Keratinocyte (primary cell): Measurements from ENCODE around the gene CLEC18C. TPM values are rescaled to one million over a fixed set of nuclear protein-coding genes. Genes with fewer than 3 reads are reported as not detected.
"Not testable (repeated sequence)": the region's sequence is repeated elsewhere in the genome, so short reads cannot be mapped to it uniquely, and the experiment has no call there.

Experiments used
- DNase-seq: peaks from one replicate; pipeline ENCODE4 v3.0.0-alpha.2; 2011; ENCODE audit warnings: low read depth, missing footprints, low spot score
- FAIRE-seq: peaks from 2 replicates; lab custom pipeline; 2011; peaks lifted over from hg19 to GRCh38; lab: Jason Lieb, UNC
- H2AFZ ChIP-seq: 2 replicates; pipeline ENCODE4 v1.6.0; 2012; ENCODE audit warnings: low read length, control low read depth, inconsistent platforms; ENCODE audit not compliant: control insufficient read depth
- H3K27ac ChIP-seq: 2 replicates; pipeline ENCODE4 v1.5.1; 2011; ENCODE audit warnings: low read length; ENCODE audit not compliant: control insufficient read depth, insufficient read depth
- H3K27me3 ChIP-seq: 3 replicates; pipeline ENCODE4 v1.6.0; 2011; ENCODE audit warnings: low read length; ENCODE audit not compliant: control insufficient read depth, insufficient read depth; ENCODE audit errors: extremely low read depth
- H3K36me3 ChIP-seq, 2 experiments: 2 replicates in 1 of 2; 3 replicates in 1 of 2; pipeline ENCODE4 v1.5.1; 2011; ENCODE audit warnings: low read length in 2 of 2, mild to moderate bottlenecking in 1 of 2; ENCODE audit not compliant: control insufficient read depth in 2 of 2, insufficient read depth in 2 of 2; ENCODE audit errors: extremely low read depth in 1 of 2
- H3K4me1 ChIP-seq: 3 replicates; pipeline ENCODE4 v1.5.1; 2011; ENCODE audit warnings: low read length; ENCODE audit not compliant: control insufficient read depth, insufficient read depth; ENCODE audit errors: extremely low read depth
- H3K4me2 ChIP-seq: 3 replicates; pipeline ENCODE4 v1.6.0; 2011; ENCODE audit warnings: low read depth, low read length; ENCODE audit not compliant: control insufficient read depth, insufficient read depth; ENCODE audit errors: extremely low read depth
- H3K4me3 ChIP-seq, 3 experiments: fragments of 200-600 bp in 1 of 3; sonication (generic) in 1 of 3; 2 replicates in 2 of 3; 3 replicates in 1 of 3; pipeline ENCODE4 v1.5.1; 2011 to 2016; ENCODE audit warnings: low read length in 3 of 3, mild to moderate bottlenecking in 3 of 3, control low read depth in 2 of 3, inconsistent platforms in 1 of 3, low read depth in 1 of 3, mixed read lengths in 1 of 3, mixed run types in 1 of 3, moderate library complexity in 1 of 3; ENCODE audit not compliant: control insufficient read depth in 2 of 3, insufficient read depth in 2 of 3; ENCODE audit errors: extremely low read depth in 1 of 3
- H3K79me2 ChIP-seq: 2 replicates; pipeline ENCODE4 v1.6.0; 2012; ENCODE audit warnings: low read length; ENCODE audit not compliant: control insufficient read depth, insufficient read depth
- H3K9ac ChIP-seq: 3 replicates; pipeline ENCODE4 v1.6.0; 2011; ENCODE audit warnings: low read length; ENCODE audit not compliant: control insufficient read depth, insufficient read depth; ENCODE audit errors: extremely low read depth
- H3K9me1 ChIP-seq: 3 replicates; pipeline ENCODE4 v1.6.0; 2011; ENCODE audit warnings: low read length; ENCODE audit not compliant: control insufficient read depth, insufficient read depth; ENCODE audit errors: extremely low read depth
- H3K9me3 ChIP-seq: 2 replicates; pipeline ENCODE4 v1.5.1; 2012; ENCODE audit warnings: low read depth, low read length; ENCODE audit not compliant: control insufficient read depth
- H4K20me1 ChIP-seq: 3 replicates; pipeline ENCODE4 v1.6.0; 2011; ENCODE audit warnings: low read length; ENCODE audit not compliant: control insufficient read depth, insufficient read depth; ENCODE audit errors: extremely low read depth
- dilution Hi-C: fragments of 300-500 bp; cut with MboI; formaldehyde crosslinking; loops from one replicate; pipeline ENCODE4 v1.7.0; 2020; ENCODE audit warnings: low sequenced_read_pairs; ENCODE audit not compliant: extremely low pct_ligation_motif_present
- polyA plus RNA-seq, 5 experiments: library from polyadenylated mRNA; depleted of rRNA in 3 of 5; stranded (reverse) in 3 of 5; stranded (forward) in 1 of 5; unstranded in 1 of 5; fragments of >200 nt; gene quantifications; 1 replicate in 1 of 5; 2 replicates in 3 of 5; 3 replicates in 1 of 5; pipeline versions ENCODE4 v1.2.1 to v1.2.3, GENCODE V29; 2011 to 2012; ENCODE audit warnings: missing spikeins in 2 of 5, low read depth in 1 of 5, low replicate concordance in 1 of 5
- small RNA-seq, 3 experiments: library from RNA; depleted of rRNA; stranded (forward); fragments of <200 nt; gene quantifications; one replicate each; pipeline ENCODE3, GENCODE V24; 2012; ENCODE audit warnings: low read depth in 3 of 3, low replicate concordance in 1 of 3; ENCODE audit not compliant: insufficient read length in 3 of 3

The CLEC18C gene
- polyA plus RNA-seq, 1 donor (not counting 4 experiments of a cell fraction or from before 2014, with no cell fraction given), result not detected

DNA sequence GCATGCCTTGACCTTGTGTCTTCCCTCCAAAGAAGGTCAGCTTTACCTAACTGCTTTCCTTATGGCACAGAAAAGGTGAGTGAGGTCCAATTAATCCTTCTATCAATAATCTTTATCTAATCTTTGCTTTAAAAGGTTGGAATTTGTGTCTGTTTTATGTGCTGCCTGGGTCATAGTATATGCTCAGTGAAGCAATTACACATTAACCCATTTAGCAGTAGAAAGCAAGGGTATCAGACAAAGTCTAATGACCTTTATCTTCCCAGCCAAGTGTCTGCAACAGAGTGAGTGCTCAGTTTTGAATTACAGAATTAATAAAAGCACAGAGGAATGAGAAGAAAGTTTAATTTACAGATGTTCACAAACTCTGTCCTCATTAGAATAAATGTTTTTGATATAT lies 52.4 kb downstream of the CLEC18C start:
- H2AFZ ChIP-seq, H3K4me2 ChIP-seq, H3K27ac ChIP-seq, FAIRE-seq, dilution Hi-C loops, H3K9me1 ChIP-seq, H4K20me1 ChIP-seq, H3K79me2 ChIP-seq, H3K36me3 ChIP-seq, DNase-seq, H3K4me1 ChIP-seq, H3K9me3 ChIP-seq, H3K4me3 ChIP-seq, H3K27me3 ChIP-seq, H3K9ac ChIP-seq: not testable (repeated sequence)

DNA sequence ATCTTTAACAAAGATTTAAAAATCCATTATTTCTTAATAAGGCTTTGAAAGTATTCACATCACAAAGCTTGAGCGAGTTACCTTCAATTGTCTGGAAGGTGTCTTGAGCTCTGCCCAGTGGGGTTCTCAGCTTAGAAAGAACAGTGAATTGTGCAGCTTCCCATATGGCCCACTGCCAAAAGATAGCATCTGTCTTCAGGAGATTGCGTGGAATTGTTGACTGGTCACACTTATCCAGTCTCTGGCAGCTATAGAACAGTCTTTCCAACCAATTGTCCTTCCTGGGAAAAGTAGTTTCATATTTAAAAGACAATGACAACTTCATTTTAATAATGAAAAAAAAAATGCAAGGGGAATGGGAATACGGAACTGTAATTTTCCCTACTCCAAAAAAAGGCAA lies 58.2 kb downstream of the CLEC18C start:
- H3K9ac ChIP-seq, H3K79me2 ChIP-seq, H3K9me3 ChIP-seq, H4K20me1 ChIP-seq, dilution Hi-C loops, H3K36me3 ChIP-seq, DNase-seq, H2AFZ ChIP-seq, H3K4me2 ChIP-seq, FAIRE-seq, H3K27me3 ChIP-seq, H3K4me3 ChIP-seq, H3K27ac ChIP-seq, H3K4me1 ChIP-seq, H3K9me1 ChIP-seq: not testable (repeated sequence)

Small RNAs within 50 kb of the gene (small RNA-seq; reads per million reads assigned to genes)
- gene AC009060.2, result 0 reads per million in 3 experiments

Other genes with a start within 250 kb of the CLEC18C start
- 0.08 to 0.63 TPM (median 0.14 TPM) in 3 replicates for gene CLEC18A, start 222.5 kb upstream of the CLEC18C start, polyA plus RNA-seq
- 17.4 to 23.1 TPM (median 19.8 TPM) in 3 replicates for gene PDPR, start 59.5 kb upstream of the CLEC18C start, polyA plus RNA-seq
- gene EXOSC6, start 78.2 kb downstream of the CLEC18C start, polyA plus RNA-seq, result 5.9 to 9.6 TPM (median 7.5 TPM) in 3 replicates
- 78.3 to 99.2 TPM (median 83.7 TPM) in 3 replicates for gene AARS1, start 115.7 kb downstream of the CLEC18C start, polyA plus RNA-seq
- gene DDX19B, start 125.4 kb downstream of the CLEC18C start, polyA plus RNA-seq, result 17.5 to 38.9 TPM (median 24.6 TPM) in 3 replicates
- gene DDX19A, start 173.1 kb downstream of the CLEC18C start, polyA plus RNA-seq, result 37.6 to 49.4 TPM (median 39.6 TPM) in 3 replicates